ENCODE measurements around the gene CLEC20A.

GRCh38 chr1:178434360-178434759 is 62.4 kb downstream of the CLEC20A start:
- no peak for TF ChIP-seq CTCF (IDR thresholded peaks at IDR 0.05)
- no peak for TF ChIP-seq EP300 (IDR thresholded peaks at IDR 0.05)
- TF ChIP-seq POLR2A (IDR thresholded peaks at IDR 0.05) = no peak

Measured in stomach (tissue), 4 donors.